ENCODE measurements around the gene HOXA11.

DNA sequence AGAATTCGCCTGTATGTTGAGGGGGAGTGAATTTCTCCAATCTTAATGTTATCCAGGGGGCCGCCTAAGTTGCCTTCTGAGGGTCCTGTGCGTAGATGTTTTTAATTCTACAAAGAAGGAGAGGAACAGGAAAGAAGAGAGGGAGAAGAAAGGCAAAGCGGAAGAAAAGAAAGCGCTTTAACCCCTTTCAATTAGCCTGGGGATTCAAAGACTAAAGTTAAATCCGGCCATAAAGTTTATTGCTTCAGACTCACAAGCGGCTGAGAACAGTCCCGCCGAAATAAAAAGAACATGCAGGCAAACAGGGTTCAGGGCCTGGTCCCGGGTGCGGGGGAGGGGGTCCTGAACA lies 46.1 kb downstream of the HOXA11 start:
- no peak for TF ChIP-seq POLR2AphosphoS5 (IDR thresholded peaks at IDR 0.05; ENCODE audit: insufficient read depth in 1 of 2, low read depth in 1 of 2)
- TF ChIP-seq, protein P1, sequence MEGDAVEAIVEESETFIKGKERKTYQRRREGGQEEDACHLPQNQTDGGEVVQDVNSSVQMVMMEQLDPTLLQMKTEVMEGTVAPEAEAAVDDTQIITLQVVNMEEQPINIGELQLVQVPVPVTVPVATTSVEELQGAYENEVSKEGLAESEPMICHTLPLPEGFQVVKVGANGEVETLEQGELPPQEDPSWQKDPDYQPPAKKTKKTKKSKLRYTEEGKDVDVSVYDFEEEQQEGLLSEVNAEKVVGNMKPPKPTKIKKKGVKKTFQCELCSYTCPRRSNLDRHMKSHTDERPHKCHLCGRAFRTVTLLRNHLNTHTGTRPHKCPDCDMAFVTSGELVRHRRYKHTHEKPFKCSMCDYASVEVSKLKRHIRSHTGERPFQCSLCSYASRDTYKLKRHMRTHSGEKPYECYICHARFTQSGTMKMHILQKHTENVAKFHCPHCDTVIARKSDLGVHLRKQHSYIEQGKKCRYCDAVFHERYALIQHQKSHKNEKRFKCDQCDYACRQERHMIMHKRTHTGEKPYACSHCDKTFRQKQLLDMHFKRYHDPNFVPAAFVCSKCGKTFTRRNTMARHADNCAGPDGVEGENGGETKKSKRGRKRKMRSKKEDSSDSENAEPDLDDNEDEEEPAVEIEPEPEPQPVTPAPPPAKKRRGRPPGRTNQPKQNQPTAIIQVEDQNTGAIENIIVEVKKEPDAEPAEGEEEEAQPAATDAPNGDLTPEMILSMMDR (IDR thresholded peaks at IDR 0.05), result no peak
- no peak for TF ChIP-seq POLR2A (IDR thresholded peaks at IDR 0.05)

Measured in vagina (tissue), 2 donors.